ENCODE data around the gene SLIT3. TPM values are rescaled to one million over a fixed set of nuclear protein-coding genes. Genes with fewer than 3 reads are reported as not detected.

Gene SLIT3
- total and polyA plus RNA-seq, 9 of the 15 experiments (the other 6 are each of a cell fraction or from before 2014, with no cell fraction given): 0.01 to 0.04 TPM; not detected in 7

DNA sequence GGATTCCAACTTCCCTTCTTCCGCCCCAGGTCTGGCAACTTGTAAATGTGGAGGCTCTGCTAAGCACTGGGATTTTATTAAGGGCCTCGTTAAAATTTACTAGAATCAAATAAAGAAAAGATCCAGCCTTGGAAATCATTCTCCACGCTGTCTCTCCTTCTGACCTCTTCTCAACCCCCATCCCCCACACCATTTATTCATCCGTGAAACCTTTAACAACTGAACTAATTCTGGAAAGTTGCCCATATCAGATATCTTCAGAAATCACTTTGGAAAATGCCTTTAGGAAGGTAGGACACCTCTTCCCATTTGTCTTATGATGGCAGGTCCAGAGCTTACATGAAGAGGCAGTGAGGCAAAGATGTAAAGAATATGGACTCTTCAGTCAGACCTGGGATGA lies 288.5 kb downstream of the SLIT3 start:
- in situ Hi-C loops (cut with MboI): no loop called here
- no peak for FAIRE-seq
- H3K79me2 ChIP-seq (ENCODE audit: control insufficient read depth, insufficient read depth, low read length): no peaks in the 10 kb centered on the region
- TF ChIP-seq SP1 (CRISPR knock-in tag; IDR thresholded peaks at IDR 0.05) (no peak), KLF13 (tag; IDR thresholded peaks at IDR 0.05; ENCODE audit: borderline replicate concordance, low read depth) (no peak), POLR3A (IDR thresholded peaks at IDR 0.05; ENCODE audit: borderline replicate concordance, extremely low read depth, insufficient read depth, insufficient read length) (no peak), TEAD2 (tag; IDR thresholded peaks at IDR 0.05) (no peak), ZNF217 (CRISPR knock-in tag; IDR thresholded peaks at IDR 0.05) (no peak), ETS2 (tag; IDR thresholded peaks at IDR 0.05; ENCODE audit: borderline replicate concordance, poor library complexity, severe bottlenecking) (no peak), GABPB2 (CRISPR knock-in tag; conservative IDR thresholded peaks at IDR 0.05) (no peak), EHMT2 (IDR thresholded peaks at IDR 0.05) (no peak), TOE1 (IDR thresholded peaks at IDR 0.05; ENCODE audit: borderline replicate concordance) (no peak), TOE1 (CRISPR knock-in tag; IDR thresholded peaks at IDR 0.05; ENCODE audit: borderline replicate concordance, low read depth) (no peak), E2F6 (IDR thresholded peaks at IDR 0.05; ENCODE audit: borderline replicate concordance in 1 of 2, extremely low read depth in 1 of 2, insufficient read depth in 1 of 2, insufficient read length in 1 of 2, low read depth in 1 of 2, low read length in 1 of 2, poor library complexity in 1 of 2, severe bottlenecking in 1 of 2) (no peak), ARID2 (IDR thresholded peaks at IDR 0.05) (no peak)

More for the DNA sequence above, 288.5 kb downstream of the SLIT3 start:
- Histone ChIP-seq H3K9me3 (replicated peaks; ENCODE audit: control insufficient read depth, insufficient read depth, low read depth, low read length) (no peaks in the 10 kb centered on the region), H3K4me1 (replicated peaks in 1 of 2; ENCODE audit: control insufficient read depth in 2 of 2, insufficient read depth in 2 of 2, low read length in 2 of 2) (no peaks in the 10 kb centered on the region), H3K27me3 (ENCODE audit: control insufficient read depth in 2 of 2, insufficient read depth in 2 of 2, low read length in 2 of 2) (peaks cover 0 to 9% of the 10 kb centered on the region in 2 experiments; a peak in 2 of 5 replicates), H3K36me3 (ENCODE audit: control insufficient read depth, insufficient read depth, low read length) (no peaks in the 10 kb centered on the region), H3K9me1 (ENCODE audit: control insufficient read depth, insufficient read depth, low read length) (no peaks in the 10 kb centered on the region), H4K20me1 (replicated peaks; ENCODE audit: control insufficient read depth, insufficient read depth, low read length) (no peaks in the 10 kb centered on the region), H3K4me2 (ENCODE audit: insufficient read depth, low read length) (no peak overlapping the region), H2AFZ (ENCODE audit: low read depth, low read length) (no peak overlapping the region), H3K9ac (ENCODE audit: insufficient read depth in 1 of 2, low read depth in 2 of 2, low read length in 2 of 2) (no peak overlapping the region), H3K4me3 (no peak overlapping the region), H3K27ac (ENCODE audit: extremely low read depth, low read depth, low read length) (no peak overlapping the region)
- no peak for DNase-seq (ENCODE audit: extremely low read depth in 1 of 4, low spot score in 3 of 4)
- BruUV-seq (replicated peaks): no TSS peak
- 0% methylated on average over 3 of the region's 4 CpGs for WGBS (ENCODE audit: insufficient coverage, low coverage, missing lambda C conversion rate)
- ChIA-PET CTCF (ENCODE audit: low intra/inter-chr PET ratio) (no interaction called here), POLR2A (interaction anchor here (0.6 to 0.9 kb wide), 4 partner anchors 9 to 648 kb away, joined by 3 read pairs; no protein-coding TSS in a partner anchor)
- intact Hi-C loops (cut with micrococcal nuclease): no loop called here
- no peak for ATAC-seq
